ENCODE data around the gene KLHL29. TPM values are rescaled to one million over a fixed set of nuclear protein-coding genes. Genes with fewer than 3 reads are reported as not detected.

The KLHL29 gene
- total and polyA plus RNA-seq, 2 donors (not counting 3 experiments of a cell fraction or from before 2014, with no cell fraction given) = 4.6 to 12.7 TPM

GRCh38 chr2:23547725-23548124 lies 162.7 kb downstream of the KLHL29 start:
- no peaks in the 10 kb centered on the region for H3K9me1 ChIP-seq (replicated peaks; ENCODE audit: control insufficient read depth, extremely low read depth, insufficient read depth, low read length)
- FAIRE-seq (no peak), DNase-seq (ENCODE audit: low read depth, low spot score) (no peak)
- no peak overlapping the region for H3K4me2 ChIP-seq (ENCODE audit: insufficient read depth, low read length)
- H3K4me3 ChIP-seq (replicated peaks in 1 of 3; ENCODE audit: insufficient read depth in 1 of 3, low read depth in 1 of 3, low read length in 3 of 3) = no peak overlapping the region
- no peaks in the 10 kb centered on the region for H3K9me3 ChIP-seq (replicated peaks; ENCODE audit: control insufficient read depth, insufficient read depth, low read length)
- TF ChIP-seq POLR2A (IDR thresholded peaks at IDR 0.05; ENCODE audit: low read depth, low read length) (no peak), EZH2 (IDR thresholded peaks at IDR 0.05; ENCODE audit: borderline replicate concordance, low read depth, low read length, severe bottlenecking) (no peak), JUN (IDR thresholded peaks at IDR 0.05; ENCODE audit: borderline replicate concordance, insufficient read depth, insufficient read length, low read depth) (no peak), POLR2AphosphoS5 (IDR thresholded peaks at IDR 0.05; ENCODE audit: insufficient read depth, low read depth, low read length) (no peak), CTCF (IDR thresholded peaks at IDR 0.05; ENCODE audit: extremely low read depth in 1 of 2, insufficient read depth in 1 of 2, low read depth in 1 of 2, low read length in 2 of 2) (no peak), FOS (IDR thresholded peaks at IDR 0.05; ENCODE audit: borderline replicate concordance, insufficient read depth, low read length) (no peak), GATA2 (IDR thresholded peaks at IDR 0.05; ENCODE audit: insufficient read depth, insufficient read length, low read depth, low read length) (no peak), MYC (IDR thresholded peaks at IDR 0.05; ENCODE audit: low read depth, low read length) (no peak), MAX (IDR thresholded peaks at IDR 0.05; ENCODE audit: insufficient read depth, insufficient read length) (no peak)
- intact Hi-C loops (cut with micrococcal nuclease) = no loop called here
- no peak overlapping the region for H2AFZ ChIP-seq (ENCODE audit: low read depth, low read length)
- BruUV-seq (replicated peaks) = no TSS peak
- H3K9ac ChIP-seq (replicated peaks; ENCODE audit: extremely low read depth, insufficient read depth, low read length) = no peak overlapping the region
- ChIA-PET CTCF (no interaction called here), POLR2A (no interaction called here)
- H3K27ac ChIP-seq (ENCODE audit: insufficient read depth, low read depth, low read length) = no peak overlapping the region
- H3K27me3 ChIP-seq (ENCODE audit: control insufficient read depth in 2 of 2, insufficient read depth in 2 of 2, low read length in 2 of 2) = no peaks in the 10 kb centered on the region
- H3K4me1 ChIP-seq (ENCODE audit: control insufficient read depth, extremely low read depth, insufficient read depth, low read length) = peaks cover 35% of the 10 kb centered on the region
- H4K20me1 ChIP-seq (replicated peaks; ENCODE audit: control insufficient read depth, extremely low read depth, insufficient read depth, low read length) = no peaks in the 10 kb centered on the region
- H3K79me2 ChIP-seq (ENCODE audit: control insufficient read depth, insufficient read depth, low read length) = no peaks in the 10 kb centered on the region
- H3K36me3 ChIP-seq (ENCODE audit: control insufficient read depth in 2 of 2, extremely low read depth in 1 of 2, insufficient read depth in 2 of 2, low read length in 2 of 2) = no peaks in the 10 kb centered on the region
- dilution Hi-C loops (cut with MboI; ENCODE audit: extremely low pct_ligation_motif_present, low sequenced_read_pairs) = no loop called here

Measured in endothelial cell of umbilical vein (primary cell).